Epithelial cell of proximal tubule (primary cell): ENCODE results near the gene PTPN23. TPM values are rescaled to one million over a fixed set of nuclear protein-coding genes. Genes with fewer than 3 reads are reported as not detected.

Experiments used
- DNase-seq: peaks from one replicate; pipeline ENCODE4 v3.0.0-alpha.2; 2011; ENCODE audit warnings: low read depth
- H3K4me3 ChIP-seq: 2 replicates; pipeline ENCODE4 v1.5.1; 2011; ENCODE audit warnings: low read depth, mild to moderate bottlenecking, low read length
- CTCF ChIP-seq: conservative IDR thresholded peaks from 2 replicates; pipeline ENCODE4 v1.5.1; 2012; ENCODE audit warnings: low read depth, mild to moderate bottlenecking, low read length
- total RNA-seq: library from RNA; depleted of rRNA; stranded (reverse); fragments of >200 nt; gene quantifications from 2 replicates; pipeline ENCODE4 v1.2.3, GENCODE V29; 2015

The PTPN23 gene
- total RNA-seq, 1 donor from 2014 or later: 15.0 TPM

DNA sequence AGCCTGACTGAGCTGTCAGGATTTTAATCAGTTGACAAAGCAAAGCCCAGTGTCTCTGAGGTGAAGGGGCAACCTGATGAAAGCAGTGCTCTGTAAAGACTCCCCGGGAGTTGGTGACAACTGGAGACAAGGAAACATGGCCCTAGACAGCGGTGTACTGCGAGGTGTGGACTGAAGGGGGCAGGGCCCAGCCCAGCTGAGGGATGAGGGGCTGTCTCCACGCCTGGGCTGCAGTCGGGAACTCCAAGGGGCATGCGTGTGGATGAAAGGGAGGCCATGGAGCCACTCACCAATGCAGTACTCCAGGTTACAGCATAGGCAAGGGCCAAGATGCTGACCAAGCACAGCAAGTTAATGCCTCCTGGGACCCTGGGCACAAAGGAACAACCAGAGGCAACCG, 49.8 kb downstream of the PTPN23 start:
- no peak overlapping the region for H3K4me3 ChIP-seq
- DNase-seq: no peak
- no peak for TF ChIP-seq CTCF

- DNase-seq: no peak
- no peak for TF ChIP-seq CTCF
- no peak overlapping the region for H3K4me3 ChIP-seq
Observed at GRCh38 chr3:47431225-47431624, 50.4 kb downstream of the PTPN23 start.

DNA sequence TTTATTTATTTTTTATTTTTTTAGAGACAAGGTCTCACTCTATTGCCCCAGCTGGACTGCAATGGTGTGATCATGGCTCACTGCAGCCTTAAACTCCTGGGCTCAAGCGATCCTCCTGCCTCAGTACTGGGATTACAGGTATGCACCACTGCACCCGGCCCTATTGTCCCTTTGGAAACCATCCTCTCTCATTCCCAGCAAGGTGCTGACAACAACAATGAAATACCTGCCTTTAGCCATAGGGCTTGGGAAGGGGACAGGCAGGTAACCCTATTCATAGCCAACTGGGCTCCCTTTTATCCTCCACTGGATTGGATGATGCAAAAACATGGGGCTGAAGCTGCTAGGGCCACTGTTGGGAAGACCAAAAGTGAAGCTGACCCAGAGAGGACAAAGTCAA, 51.9 kb downstream of the PTPN23 start:
- no peak for TF ChIP-seq CTCF
- no peak for DNase-seq
- H3K4me3 ChIP-seq: no peak overlapping the region

DNA sequence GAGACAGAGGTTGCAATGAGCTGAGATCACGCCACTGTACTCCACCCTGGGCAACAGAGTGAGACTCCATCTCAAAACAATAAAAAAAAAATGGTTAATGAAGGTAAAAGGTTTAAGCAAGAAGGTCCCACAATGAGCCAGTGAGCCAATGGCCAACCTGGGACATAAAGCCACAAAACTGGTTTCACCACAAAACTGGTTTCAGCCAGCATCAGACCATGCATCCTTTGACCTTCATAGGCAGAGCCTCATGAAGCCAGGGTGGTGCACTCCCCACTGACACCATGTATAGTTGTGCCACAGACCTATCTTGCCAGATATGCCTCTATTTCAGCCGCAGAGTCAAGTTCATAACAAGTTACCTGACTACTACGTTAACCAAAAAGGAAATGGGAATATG, 53.0 kb downstream of the PTPN23 start:
- DNase-seq: no peak
- no peak overlapping the region for H3K4me3 ChIP-seq
- no peak for TF ChIP-seq CTCF

DNA sequence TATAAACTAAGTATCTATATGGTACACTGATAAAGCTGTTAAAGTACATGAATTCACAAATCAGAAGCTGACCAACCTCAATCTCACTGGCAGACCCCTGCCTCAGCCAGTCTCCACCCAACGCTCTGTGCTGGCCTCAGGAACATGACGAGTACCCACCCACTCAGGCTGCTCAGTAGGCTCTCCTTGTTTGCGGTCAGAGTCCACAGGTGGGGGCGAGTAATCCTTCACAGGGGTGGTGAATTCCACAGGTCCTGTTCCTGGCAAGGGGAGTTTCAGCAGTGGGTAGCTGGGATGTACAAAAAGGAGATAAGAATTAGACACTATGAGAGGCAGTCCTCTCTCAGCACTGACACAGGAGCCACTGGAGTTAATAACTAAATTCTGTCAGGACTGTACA, 54.0 kb downstream of the PTPN23 start:
- no peak for TF ChIP-seq CTCF
- DNase-seq: no peak
- no peak overlapping the region for H3K4me3 ChIP-seq

DNA sequence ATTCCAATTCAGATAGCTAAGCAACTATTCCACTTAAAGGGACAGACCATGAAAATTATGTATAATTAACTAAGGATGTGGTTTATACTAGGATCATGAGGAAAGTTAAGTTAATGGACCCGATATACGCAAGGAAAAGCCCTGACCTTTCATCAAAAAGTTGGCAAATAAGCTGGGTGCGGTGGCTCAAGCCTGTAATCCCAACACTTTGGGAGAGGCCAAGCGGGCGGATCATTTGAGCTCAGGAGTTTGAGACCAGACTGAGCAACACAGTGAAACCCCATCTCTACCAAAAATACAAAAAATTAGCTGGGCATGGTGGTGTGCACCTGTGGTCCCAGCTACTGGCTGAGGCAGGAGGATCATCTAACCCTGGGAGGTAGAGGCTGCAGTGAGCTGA, 55.4 kb downstream of the PTPN23 start:
- DNase-seq: no peak
- TF ChIP-seq CTCF: no peak
- H3K4me3 ChIP-seq: no peak overlapping the region

DNA sequence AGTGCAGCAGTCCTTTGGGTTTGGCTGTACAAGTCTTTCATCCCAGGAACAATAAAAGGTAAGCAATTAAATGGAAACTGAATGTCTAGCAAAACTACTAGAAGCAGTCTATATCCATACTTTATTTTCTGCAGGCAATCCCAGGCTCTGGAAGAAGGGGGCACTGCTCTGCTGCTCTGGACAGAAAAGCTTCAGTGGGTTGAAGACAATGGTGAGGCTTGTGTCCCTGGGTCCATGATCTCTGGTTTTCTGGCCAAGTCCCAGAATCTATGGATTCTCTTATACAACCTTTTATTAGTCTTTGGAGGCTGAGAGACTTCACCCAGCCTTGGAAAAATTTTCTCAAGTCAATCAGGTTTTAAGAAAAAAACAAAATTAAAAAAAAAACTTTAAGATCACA, 59.3 kb downstream of the PTPN23 start:
- no peak for DNase-seq
- TF ChIP-seq CTCF: peak; percentile 66
- no peak overlapping the region for H3K4me3 ChIP-seq
